GM21390 (cell line): ENCODE measurements around the gene PCGF2.

Experiments used
- ATAC-seq: cut with Tn5 transposase; IDR thresholded peaks from one replicate; pipeline ENCODE4 v1.9.1; 2021; ENCODE audit not compliant: unreplicated experiment

Gene PCGF2

DNA sequence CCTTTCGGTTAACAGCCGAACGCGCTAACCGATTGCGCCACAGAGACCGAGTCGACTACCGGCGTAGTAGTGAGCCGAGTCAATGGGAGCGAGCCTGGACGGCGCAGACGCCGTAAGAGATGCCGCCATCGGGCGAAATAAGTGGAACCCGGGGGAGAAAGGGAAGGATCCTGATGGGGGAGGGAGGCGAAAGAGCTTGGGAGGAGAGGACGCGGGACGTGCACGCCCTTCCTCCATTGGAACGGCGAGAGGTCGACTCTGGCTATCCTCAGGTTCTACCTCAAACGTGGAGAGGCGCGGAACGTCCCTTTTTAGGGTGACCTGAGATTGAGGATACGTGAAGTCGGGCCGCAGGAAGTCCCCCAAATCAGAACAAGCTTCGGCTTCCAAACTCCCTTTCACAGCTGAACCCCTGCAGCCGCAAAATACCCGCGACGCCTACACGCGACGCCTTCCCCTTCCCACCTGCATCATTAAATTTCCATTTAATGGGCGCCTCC, 3.7 kb upstream of the PCGF2 start:
- ATAC-seq, result peak; percentile 12

DNA sequence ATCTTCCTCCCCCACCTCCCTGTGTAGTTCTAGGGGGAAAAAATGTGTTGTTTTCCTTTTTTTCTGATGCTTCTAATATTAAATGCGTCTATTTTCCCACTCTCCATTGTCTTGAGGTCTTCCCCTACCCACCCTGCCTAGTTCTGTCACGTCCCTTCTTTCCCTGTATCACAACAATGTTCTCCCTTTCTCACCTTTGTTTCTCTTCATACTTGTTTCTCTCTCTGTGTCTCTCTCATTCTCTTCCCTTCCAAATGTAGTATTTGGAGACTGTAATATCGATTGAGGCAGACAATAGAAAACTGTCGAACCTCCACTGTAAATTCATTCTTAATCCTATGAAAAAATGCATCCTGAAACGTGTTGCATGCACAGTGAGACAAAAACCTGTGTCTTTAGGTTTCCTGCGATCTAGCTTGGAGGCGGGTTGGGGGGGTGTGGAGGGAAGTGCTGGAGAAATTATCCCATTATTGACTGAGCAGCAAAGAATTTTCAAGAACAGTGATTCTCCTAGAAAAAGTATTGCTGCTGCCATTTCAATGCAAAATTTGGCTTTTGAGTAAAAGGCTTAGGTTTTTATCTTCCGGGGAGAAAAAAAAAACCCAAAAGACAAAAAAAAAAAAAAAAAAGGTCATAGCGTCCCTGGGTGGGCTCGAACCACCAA, 3.1 kb upstream of the PCGF2 start:
- ATAC-seq, result no peak

DNA sequence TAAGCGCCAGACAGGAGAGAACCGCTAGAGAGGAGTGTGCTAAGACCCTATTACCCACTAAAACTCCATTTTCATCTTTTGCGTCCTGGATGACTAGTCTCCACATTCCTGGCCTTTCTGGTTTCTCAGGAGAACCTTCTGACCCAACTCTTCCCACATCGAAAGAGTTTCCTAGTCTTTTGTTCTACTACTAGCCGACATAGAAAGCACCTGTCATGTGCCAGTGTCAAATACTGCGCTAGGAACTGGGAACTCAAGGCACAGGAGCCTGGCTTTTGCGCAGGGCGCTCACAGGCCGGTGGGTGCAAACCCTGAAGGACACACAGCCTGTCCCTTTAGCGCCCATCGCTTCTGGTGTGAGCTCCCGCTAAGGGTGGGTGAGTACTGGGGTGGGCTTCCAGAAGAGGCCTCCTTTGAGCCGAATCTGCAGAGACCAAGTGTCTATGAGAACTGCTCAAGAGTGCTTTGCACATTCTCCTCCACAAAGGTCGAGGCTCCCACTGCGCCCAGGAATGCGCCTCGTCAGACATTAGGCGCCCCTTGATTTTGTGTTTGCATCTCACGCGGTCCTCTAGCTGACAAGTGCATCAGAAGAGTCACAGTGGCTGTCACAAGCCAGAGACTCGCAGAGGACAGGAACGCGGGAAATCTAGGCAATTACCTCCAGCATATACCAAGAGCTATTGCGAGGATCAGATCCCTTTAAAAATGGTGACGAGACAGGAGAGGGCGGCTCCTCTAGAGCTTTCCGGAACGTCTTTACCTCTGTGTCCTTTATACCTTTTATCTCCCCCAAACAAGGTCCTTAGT, 2.4 kb upstream of the PCGF2 start:
- no peak for ATAC-seq

DNA sequence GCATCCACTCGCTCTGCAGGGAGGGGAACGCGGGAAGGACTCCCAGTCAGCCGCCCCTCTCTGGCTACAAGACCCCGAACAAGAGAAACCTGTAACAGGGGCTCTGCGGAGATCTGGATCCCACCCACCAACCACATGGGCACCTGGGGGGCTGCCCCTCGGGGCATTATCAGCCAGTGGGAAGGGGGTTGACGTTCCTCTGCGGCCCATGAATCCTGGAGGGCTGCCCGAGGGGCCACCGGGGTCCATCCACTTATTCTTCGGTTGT, 1.8 kb upstream of the PCGF2 start:
- no peak for ATAC-seq

DNA sequence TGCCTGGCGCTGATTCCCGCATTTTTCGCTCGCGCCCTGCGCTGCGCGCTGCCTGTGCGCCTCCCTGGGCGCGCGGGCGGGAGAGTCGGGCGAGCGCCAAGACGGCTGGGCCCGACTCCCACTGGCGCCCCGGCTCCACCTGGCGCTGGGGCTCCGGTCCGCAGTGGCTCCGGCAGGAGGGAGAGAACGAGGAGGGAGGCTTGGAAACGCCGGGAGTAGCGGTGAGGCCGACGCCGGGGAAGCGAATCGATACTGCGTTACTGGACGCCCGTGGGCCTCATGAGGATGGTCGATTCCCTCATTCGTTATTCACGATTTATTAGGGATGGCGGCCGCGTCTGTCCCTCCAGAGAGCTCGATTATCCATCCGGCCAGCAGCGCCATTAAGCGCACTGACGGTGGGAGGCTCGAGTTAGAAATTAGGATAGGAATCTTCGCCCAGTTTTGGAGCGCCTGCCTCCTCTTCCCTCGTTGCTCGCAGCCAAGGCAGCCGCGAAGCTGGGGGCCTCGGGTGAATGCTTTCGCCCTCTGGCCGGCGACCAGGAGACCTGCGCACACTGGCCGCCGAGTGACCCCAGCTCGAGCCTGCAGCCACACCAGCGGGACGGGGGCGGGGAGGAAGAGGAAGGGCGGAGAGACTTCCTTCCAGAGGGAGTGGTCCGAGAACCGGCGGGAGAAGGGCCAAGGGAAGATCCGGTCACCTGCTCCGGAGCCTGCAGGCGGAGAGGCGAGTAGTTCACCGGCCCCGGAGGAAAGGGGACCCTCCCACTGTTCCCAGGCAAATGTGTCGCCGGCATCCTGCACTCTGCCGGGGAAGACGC, 1.3 kb upstream of the PCGF2 start:
- ATAC-seq, result no peak

DNA sequence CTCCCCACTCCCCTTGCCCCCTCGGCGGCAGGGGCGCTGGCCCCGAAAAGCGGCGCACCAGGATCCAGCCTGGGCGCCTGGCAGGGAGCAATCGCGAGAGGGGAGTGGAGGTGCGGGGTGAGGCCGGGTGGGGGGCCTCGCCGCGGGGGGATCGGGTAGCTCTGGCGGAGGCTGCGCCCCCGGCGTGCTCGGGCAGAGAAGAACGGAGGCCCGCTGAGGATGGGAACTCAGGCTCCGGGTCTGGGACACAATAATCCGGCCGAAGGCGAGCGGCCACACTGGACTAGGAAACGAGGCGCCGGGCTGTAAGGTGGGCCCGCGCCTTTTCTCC, 721 bp upstream of the PCGF2 start:
- no peak for ATAC-seq

DNA sequence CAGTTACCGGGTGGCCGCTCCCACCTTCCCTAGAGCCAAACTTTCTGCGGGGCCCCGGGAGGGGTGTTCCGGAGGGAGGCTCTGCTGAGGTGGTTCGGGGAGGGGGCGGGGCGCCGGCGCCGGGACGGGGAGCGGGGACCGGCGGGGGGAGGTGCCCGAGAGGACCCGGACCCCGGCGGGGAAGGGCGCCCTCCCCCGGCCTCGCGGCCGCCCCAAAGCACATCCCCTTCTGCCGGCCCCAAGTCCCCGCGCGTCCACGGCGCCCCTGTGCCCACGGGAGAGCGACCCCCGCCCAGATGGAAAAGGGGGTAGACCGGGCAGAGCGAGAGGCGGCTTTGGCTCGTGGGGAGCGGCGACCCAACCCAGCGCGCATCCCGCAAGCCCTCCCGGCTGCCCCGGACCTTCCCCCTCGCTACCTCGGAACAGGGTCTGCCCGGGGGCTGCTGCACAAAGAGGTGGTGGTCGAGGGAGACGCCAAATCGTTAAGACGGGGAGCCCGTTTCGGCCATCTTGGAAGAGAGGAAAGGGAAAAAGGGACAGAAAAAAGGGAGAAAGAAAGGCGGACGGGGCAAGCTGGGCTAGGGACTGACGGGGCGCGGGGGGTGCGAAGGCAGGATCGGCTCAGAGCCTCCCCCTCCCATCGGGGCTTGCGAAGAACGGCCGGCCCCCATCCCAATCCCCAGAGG, 530 bp downstream of the PCGF2 start:
- no peak for ATAC-seq

DNA sequence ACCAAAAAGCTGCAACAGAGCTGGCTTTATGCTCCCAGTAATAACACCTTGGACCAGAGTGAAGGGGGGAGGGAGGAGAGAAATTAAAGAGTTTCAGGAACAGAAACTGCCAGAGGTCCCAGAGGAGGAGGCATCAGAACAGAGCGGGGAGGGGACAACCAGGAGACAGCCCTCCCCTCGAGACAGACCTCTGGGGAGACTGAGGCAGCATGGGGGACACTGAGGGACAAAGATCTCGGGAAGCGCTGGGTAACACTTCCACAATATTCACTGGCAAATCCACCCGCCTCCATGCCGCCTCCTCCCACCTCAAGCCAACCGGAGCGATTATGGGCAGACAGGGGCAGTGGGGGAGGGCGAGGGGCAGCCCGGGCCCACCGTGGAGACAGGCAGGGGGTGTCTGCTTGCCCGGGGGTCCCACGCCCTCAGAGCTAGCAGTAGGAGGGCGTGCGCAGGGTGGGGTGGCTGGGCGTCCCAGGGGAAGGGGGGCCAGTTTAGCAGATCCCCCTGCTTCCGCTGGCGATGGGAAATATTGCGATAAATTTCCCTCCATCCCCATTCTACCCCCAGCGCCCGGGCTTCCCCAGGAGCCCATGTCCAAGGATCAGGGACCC, 1.2 kb downstream of the PCGF2 start:
- no peak for ATAC-seq

DNA sequence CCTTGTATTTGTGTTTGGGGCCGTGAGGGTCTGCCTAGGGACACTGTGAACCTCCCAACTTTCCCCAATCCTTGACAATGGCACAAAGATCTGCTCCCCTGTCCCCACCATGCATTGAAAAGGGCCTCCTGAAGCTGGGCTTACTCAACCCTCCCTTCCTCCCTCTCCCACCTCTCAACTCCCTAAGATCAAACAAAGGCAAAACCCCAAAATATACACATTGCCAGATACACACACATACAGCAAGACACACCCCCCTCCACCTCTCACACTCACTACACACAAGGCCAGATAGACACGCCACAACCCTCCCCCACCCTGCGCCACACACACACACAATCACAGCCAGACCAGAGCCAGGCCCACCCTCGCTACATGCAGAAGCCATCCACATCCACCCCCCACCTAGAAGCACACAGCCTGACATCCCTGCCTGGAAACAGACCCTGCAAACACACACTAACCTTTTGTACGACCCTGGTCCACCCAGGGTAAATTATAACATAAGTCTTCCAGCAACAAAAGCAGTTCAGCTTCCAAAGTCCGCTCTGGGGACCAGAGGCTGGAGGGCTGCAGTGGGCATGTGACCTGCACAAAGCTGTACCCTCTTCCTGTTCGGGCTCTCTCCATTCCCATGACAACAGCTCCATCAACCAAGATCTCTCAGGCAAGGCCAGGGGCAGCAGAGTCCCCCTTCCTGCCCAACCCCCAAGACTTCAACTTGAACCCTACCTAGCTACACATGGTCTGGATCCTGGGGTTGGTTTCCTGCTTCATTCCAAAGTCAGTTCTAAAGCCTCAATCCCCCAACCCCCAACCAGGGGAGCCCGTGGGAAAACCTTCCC, 1.9 kb downstream of the PCGF2 start:
- no peak for ATAC-seq

DNA sequence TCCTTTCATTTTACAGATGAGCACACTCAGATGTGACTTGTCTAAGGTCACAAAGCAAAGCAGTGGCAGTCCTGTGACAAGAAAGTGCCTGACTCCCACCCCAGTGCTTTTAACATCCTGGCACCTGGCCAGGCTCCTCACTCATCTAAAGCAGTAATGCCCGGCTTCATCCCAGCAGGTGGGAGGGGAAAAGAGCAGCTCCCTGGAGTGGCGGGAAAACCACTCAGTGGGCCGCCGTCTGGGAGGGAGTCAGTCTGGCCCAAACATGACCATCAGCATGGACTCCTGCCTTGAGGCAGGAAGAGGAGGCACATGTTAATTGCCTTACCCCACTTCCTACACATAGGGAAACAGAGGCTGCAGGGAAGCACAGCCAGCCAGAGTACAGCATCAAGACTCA, 2.6 kb downstream of the PCGF2 start:
- ATAC-seq, result no peak

DNA sequence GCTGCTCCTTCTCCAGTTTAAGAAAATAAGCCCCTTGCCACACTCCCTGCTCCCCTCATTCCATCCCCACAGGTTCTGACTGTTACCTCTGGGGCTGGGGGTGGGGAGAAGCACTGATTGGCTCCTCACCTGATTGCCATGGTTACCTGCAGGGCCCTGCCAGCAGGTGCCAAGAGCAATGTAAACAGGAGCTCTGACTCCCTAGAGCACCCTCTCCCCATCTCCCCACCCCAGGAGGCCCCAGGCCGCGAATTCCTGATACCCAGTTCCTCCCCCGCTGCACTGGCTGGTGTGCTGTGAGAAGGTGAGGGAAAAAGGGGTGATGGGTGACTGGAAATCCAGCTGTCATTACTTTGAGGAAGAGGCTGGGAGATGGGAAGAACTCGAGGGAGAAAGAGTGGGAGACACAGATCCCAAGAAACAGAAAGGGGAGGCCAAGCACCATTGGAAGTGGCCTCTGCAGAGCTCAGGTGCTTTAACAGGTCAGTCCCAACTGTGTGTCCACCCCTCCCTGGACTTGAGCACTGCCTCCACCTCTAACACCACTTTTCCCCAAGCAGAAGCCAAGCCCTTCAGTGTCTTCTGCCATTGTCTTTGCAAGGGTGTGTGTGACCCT, 4.5 kb downstream of the PCGF2 start:
- ATAC-seq, result no peak

DNA sequence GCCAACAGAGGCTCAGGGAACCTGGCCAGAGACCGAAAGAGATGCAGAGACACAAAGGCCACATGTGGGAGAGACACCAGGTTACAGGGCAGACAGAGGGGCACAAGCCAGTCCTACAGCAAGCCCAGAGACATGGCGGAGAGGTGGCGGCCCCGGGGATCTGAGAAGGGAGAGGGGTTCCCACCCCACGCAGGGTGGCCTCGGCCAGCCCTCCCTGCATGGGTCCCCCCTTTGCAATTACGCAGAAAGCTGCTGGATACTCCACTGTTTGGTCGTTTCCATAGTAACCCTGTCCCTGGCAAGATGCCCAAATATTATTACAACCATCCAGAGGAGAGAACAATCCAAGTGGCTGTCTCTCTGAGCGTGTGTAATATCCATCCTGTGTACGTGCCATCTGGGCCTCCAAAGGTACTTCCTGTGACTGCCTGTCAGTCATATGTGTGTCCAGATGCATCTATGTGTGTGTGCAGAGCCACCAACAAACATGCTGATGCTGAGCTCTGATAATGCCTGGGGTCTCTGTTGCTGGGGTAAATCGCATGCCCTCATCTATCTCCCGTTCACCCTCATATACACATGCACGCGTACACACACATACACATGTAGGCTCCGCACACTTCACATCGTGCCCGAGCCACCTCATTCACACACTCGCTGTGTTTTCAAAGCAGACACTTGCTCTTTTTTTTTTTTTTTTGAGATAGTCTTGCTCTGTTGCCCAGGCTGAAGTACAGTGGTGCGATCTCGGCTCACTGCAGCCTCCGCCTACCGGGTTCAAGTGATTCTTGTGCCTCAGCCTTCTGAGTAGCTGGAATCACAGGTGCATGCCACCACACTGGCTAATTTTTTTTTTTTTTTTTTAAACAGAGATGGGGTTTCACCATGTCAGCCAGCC, 5.5 kb downstream of the PCGF2 start:
- ATAC-seq, result no peak

DNA sequence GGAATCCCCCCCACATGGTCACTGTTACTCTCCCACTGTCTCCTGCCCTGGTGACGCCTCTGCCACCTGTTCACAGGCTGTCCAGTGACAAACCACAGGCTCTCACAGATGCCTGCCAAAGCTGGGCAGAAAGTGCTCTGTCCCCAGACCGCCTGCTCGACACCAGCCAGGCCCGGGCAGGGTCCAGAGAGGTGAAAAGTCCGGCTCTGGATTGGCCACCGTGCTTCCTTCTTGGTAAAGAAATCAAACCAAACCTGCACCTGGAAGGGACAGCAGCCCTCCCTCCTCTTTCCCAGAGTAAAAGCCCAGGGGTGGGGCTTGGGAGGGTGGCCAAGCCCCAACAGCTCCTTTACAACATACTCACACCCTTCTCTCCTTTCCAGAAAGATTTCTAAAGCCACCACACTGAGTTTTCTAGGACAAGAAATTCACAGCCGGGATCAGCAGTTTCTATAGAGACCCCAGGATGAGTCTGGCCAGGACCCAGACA, 6.2 kb downstream of the PCGF2 start:
- no peak for ATAC-seq

DNA sequence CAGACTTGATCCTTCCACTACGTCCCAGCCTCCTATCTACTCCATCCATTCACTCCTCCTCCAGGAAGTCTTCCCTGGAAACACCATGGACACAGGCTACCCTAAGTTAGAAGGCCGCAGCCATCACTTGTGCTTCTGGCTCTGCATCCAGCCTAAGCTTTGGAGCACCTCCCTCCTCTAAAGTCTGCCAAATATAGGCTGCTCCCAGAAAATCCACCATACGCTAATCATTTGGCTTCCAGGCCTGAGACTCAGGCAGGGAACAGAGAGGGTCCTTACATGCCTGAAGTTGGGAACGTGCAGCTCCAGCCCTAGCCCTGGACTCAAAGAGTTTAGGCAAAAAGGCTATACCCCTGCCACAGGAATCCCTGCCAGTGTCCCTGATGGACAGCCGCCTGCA, 6.7 kb downstream of the PCGF2 start:
- no peak for ATAC-seq

DNA sequence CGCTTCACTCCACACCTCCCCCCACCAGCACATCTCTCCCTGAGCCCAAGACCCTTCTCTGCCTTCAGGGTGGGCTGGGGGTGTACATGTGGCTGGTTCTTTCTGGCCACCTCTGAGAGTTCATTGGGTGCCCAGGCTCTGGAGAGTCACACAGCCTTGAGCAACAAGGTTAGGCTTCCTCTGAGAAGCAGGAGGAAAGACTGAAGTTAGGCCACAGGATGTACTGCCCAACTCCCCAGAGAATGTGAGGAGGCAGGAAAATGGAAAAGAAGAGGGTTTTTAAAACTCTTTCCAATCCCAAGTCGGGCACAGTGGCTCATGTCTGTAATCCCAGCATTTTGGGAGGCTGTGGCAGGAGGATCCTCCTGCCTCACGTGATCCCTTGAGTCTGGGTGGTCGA, 7.3 kb downstream of the PCGF2 start:
- no peak for ATAC-seq

DNA sequence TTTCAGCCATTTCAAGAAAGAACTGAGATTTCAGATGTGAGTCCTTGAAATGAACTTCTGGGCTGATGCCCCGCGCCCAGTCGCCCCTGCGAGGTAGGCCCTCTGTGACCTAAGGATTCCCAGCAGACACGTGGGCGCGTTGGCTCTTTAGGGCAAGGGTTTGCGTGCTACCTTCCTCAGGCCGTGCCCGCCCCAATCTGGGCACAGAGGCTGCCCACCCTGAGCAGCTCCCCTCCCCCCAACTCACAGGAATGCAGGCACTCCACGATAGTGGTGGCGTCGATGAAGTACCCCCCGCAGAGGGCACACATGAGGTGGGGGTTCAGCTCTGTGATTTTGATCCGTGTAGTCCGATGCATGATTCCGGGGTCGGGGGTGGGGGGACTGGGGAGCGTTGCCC, 8.1 kb downstream of the PCGF2 start:
- no peak for ATAC-seq

DNA sequence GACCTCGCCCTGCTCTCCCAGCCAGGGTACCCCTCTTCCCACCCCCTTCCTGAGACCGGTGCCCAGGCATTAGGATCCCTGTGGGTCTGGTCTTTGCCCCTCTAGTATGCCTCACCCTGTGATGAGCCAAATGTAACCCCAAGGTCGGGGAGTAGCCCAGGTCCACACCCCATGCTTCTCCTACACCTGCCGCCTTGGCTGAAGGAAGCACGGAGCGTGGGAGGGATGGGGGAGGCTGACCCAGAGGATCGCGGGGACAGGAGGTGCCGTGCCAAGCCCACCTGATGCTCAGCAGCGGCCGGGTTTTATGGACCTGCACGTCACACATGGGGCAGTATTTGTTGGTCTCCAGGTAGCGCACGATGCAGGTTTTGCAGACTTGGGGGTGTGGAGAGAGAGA, 8.8 kb downstream of the PCGF2 start:
- no peak for ATAC-seq

DNA sequence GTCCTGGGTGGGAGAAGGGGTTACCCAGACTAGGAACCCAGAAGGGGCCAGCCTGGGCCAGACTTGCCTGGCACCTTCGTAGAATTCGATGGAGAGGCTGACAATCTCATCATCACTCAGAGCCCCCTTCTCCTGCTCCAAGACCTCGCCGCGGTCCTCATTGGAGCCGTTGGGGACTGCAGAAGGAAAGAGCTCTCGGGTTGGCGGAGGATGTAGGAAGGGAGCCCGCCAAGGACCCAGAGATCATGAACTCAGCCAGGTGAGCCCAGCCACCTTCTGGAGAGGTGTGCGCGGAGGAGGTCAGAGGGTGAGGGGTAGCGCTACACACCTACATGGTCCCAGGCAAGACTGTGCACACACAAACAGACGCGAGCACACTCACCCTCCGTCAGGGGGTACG, 9.4 kb downstream of the PCGF2 start:
- ATAC-seq, result no peak
